ENCODE measurements around the gene OGT.

The OGT gene

GRCh38 chrX:71619986-71620385, 87.1 kb downstream of the OGT start:
- Mint-ChIP-seq H3K4me1 (peaks cover 70% of the 10 kb centered on the region), H3K9me3 (no peaks in the 10 kb centered on the region), H3K27me3 (no peaks in the 10 kb centered on the region), H3K27ac (peak overlapping the region; percentile 99), H3K36me3 (peaks cover 10% of the 10 kb centered on the region), H3K4me3 (peak overlapping the region; percentile 81)

GRCh38 chrX:71621603-71622002, 88.7 kb downstream of the OGT start:
- Mint-ChIP-seq H3K27ac (peak overlapping the region; percentile 35), H3K4me3 (peak overlapping the region; percentile 51), H3K9me3 (no peaks in the 10 kb centered on the region)

GRCh38 chrX:71622032-71622575, 89.2 kb downstream of the OGT start:
- Mint-ChIP-seq H3K27me3 (no peaks in the 10 kb centered on the region), H3K36me3 (no peaks in the 10 kb centered on the region), H3K4me1 (peaks cover 58% of the 10 kb centered on the region), H3K27ac (peak overlapping the region; percentile 93), H3K4me3 (peak overlapping the region; percentile 51), H3K9me3 (no peaks in the 10 kb centered on the region)

More at GRCh38 chrX:71621603-71622002, 88.7 kb downstream of the OGT start:
- peaks cover 59% of the 10 kb centered on the region for H3K4me1 Mint-ChIP-seq
- H3K36me3 Mint-ChIP-seq, result peaks cover 1% of the 10 kb centered on the region
- H3K27me3 Mint-ChIP-seq, result no peaks in the 10 kb centered on the region

GRCh38 chrX:71622576-71623450, 89.9 kb downstream of the OGT start:
- Mint-ChIP-seq H3K27me3 (no peaks in the 10 kb centered on the region), H3K9me3 (no peaks in the 10 kb centered on the region), H3K4me3 (peak overlapping the region; percentile 57), H3K4me1 (peaks cover 51% of the 10 kb centered on the region), H3K36me3 (no peaks in the 10 kb centered on the region), H3K27ac (peak overlapping the region; percentile 93)

- Mint-ChIP-seq H3K36me3 (no peaks in the 10 kb centered on the region), H3K27ac (peak overlapping the region; percentile 70), H3K9me3 (no peaks in the 10 kb centered on the region), H3K4me3 (peak overlapping the region; percentile 51), H3K27me3 (no peaks in the 10 kb centered on the region), H3K4me1 (peaks cover 42% of the 10 kb centered on the region)
Measured at GRCh38 chrX:71623714-71624113, 90.8 kb downstream of the OGT start.

GRCh38 chrX:71625471-71625870, 92.6 kb downstream of the OGT start:
- Mint-ChIP-seq H3K4me1 (peaks cover 33% of the 10 kb centered on the region), H3K9me3 (no peaks in the 10 kb centered on the region), H3K27me3 (no peaks in the 10 kb centered on the region), H3K4me3 (no peak overlapping the region), H3K27ac (no peak overlapping the region), H3K36me3 (no peaks in the 10 kb centered on the region)
